K562 (cell line): ENCODE data around the gene ZNF460. TPM values are rescaled to one million over a fixed set of nuclear protein-coding genes. Genes with fewer than 3 reads are reported as not detected.

Source experiments
- FOXJ3 ChIP-seq: sonication (generic); formaldehyde crosslinking; IDR thresholded peaks from 2 replicates; pipeline ENCODE4 v1.4.0; 2020; ENCODE audit warnings: mild to moderate bottlenecking, missing genetic modification reagents
- GABPB1 ChIP-seq: sonication (generic); formaldehyde crosslinking; IDR thresholded peaks from 2 replicates; pipeline ENCODE4 v1.8.0; 2022; ENCODE audit warnings: mild to moderate bottlenecking, missing genetic modification reagents
- GATAD2B ChIP-seq: fragments of 450-650 bp; IDR thresholded peaks from 2 replicates; pipeline ENCODE4 v1.6.1; 2017; ENCODE audit warnings: mild to moderate bottlenecking, borderline replicate concordance
- HDAC8 ChIP-seq: fragments of 450-650 bp; IDR thresholded peaks from 2 replicates; pipeline ENCODE4 v1.6.1; 2016; ENCODE audit warnings: mild to moderate bottlenecking, missing genetic modification characterization, moderate library complexity, missing compliant biosample characterization
- HINFP ChIP-seq: fragments of 450-650 bp; conservative IDR thresholded peaks from 2 replicates; pipeline ENCODE4 v1.6.1; 2016; ENCODE audit warnings: missing genetic modification characterization, low read depth, mild to moderate bottlenecking, control low read depth, missing compliant biosample characterization
- HNRNPK ChIP-seq: fragments of 200-400 bp; formaldehyde crosslinking; IDR thresholded peaks from one replicate; pipeline ENCODE4 v1.6.1; 2018; ENCODE audit warnings: mild to moderate bottlenecking, low read depth, low read length; ENCODE audit not compliant: poor library complexity, severe bottlenecking
- HNRNPUL1 ChIP-seq: fragments of 200-400 bp; formaldehyde crosslinking; IDR thresholded peaks from 2 replicates; pipeline ENCODE4 v1.6.1; 2017; ENCODE audit warnings: low read length
- ID3 ChIP-seq, 2 experiments: fragments of 250-450 bp in 1 of 2; fragments of 450-650 bp in 1 of 2; sonication (Bioruptor Pico) in 1 of 2; IDR thresholded peaks; 2 replicates each; pipeline versions ENCODE4 v1.6.1 to v1.8.0; 2016 to 2021; ENCODE audit warnings: mild to moderate bottlenecking in 2 of 2, moderate library complexity in 2 of 2, missing compliant biosample characterization in 1 of 2, missing genetic modification characterization in 1 of 2
- JUND ChIP-seq, 2 experiments: IDR thresholded peaks; 2 replicates in 1 of 2; 3 replicates in 1 of 2; pipeline ENCODE4 v1.6.1; 2011; ENCODE audit warnings: borderline replicate concordance in 2 of 2, low read depth in 2 of 2, low read length in 2 of 2, improper control_type of control experiment in 1 of 2, missing biosample characterization in 1 of 2, missing genetic modification characterization in 1 of 2, missing genetic modification reagents in 1 of 2
- POLR3G ChIP-seq: IDR thresholded peaks from 2 replicates; pipeline ENCODE4 v1.6.1; 2011; ENCODE audit not compliant: insufficient read length, insufficient replicate concordance; ENCODE audit errors: extremely low read depth
- PRDM10 ChIP-seq: fragments of 450-650 bp; IDR thresholded peaks from 2 replicates; pipeline ENCODE4 v1.6.1; 2018; ENCODE audit not compliant: partially characterized antibody
- SMARCC2 ChIP-seq: fragments of 450-650 bp; IDR thresholded peaks from 2 replicates; pipeline ENCODE4 v1.6.1; 2017; ENCODE audit warnings: antibody characterized with exemption, moderate library complexity, mild to moderate bottlenecking, low read depth
- SPI1 ChIP-seq: IDR thresholded peaks from 2 replicates; pipeline ENCODE4 v1.6.1; 2011; ENCODE audit warnings: low read depth, low read length, control low read depth, borderline replicate concordance
- XRCC5 ChIP-seq: fragments of 200-400 bp; formaldehyde crosslinking; IDR thresholded peaks from 2 replicates; pipeline ENCODE4 v1.6.1; 2017; ENCODE audit warnings: low read depth, mild to moderate bottlenecking, low read length
- ZHX1 ChIP-seq: fragments of 150-350 bp; conservative IDR thresholded peaks from 2 replicates; pipeline ENCODE4 v1.6.1; 2014; ENCODE audit warnings: low read length
- ZNF436 ChIP-seq: fragments of 250-450, 450-650 bp; sonication (Bioruptor Pico); formaldehyde crosslinking; IDR thresholded peaks from 2 replicates; pipeline ENCODE4 v1.7.0; 2020; ENCODE audit warnings: mild to moderate bottlenecking
- ZNF551 ChIP-seq: fragments of 250-450 bp; sonication (Bioruptor Pico); IDR thresholded peaks from 2 replicates; pipeline ENCODE4 v1.5.0; 2021; ENCODE audit warnings: mild to moderate bottlenecking, moderate library complexity
- ZNF668 ChIP-seq: fragments of 250-450 bp; sonication (Bioruptor Pico); IDR thresholded peaks from 2 replicates; pipeline ENCODE4 v1.8.0; 2022; ENCODE audit warnings: mild to moderate bottlenecking, inconsistent platforms
- polyA plus RNA-seq, 8 experiments: library from polyadenylated mRNA; depleted of rRNA in 4 of 8; stranded (reverse) in 5 of 8; unstranded in 3 of 8; fragments of >200 nt; fragmentation: Nextera tagmentation in 2 of 8; fragmentation: Illumina TruSeq in 1 of 8; extraction: Ambion mirVana in 2 of 8; extraction: Trizol in 1 of 8; gene quantifications; 2 replicates each; pipeline versions ENCODE4 v1.2.1 to v1.2.3, GENCODE V29; 2011 to 2014; ENCODE audit warnings: inconsistent platforms in 1 of 8, missing spikeins in 1 of 8
- total RNA-seq, 7 experiments: library from RNA; depleted of rRNA in 6 of 7; stranded (reverse); fragments of >200 nt in 6 of 7; fragmentation: Illumina TruSeq in 2 of 7; extraction: Trizol in 2 of 7; gene quantifications; 2 replicates each; pipeline versions ENCODE4 v1.2.1 to v1.2.3, GENCODE V29; 2011 to 2021; ENCODE audit warnings: low replicate concordance in 1 of 7

Gene ZNF460
- total and polyA plus RNA-seq, 9 of the 15 experiments (the other 6 are each of a cell fraction or from before 2014, with no cell fraction given): 0.45 to 36.2 (median 16.6) TPM

GRCh38 chr19:57280165-57280961 lies at the start of gene ZNF460 (continued):
- no peak for TF ChIP-seq HNRNPK
- TF ChIP-seq ZNF436 (CRISPR knock-in tag): no peak
- TF ChIP-seq SPI1: peak; percentile 87
- no peak for TF ChIP-seq GATAD2B
- no peak; the same call in 1 of the 2 replicates for TF ChIP-seq XRCC5
- TF ChIP-seq ID3 (CRISPR knock-in tag; IDR thresholded peaks at IDR 0.05): no peak
- no peak; the same call in none of the 2 replicates for TF ChIP-seq ID3 (tag; IDR thresholded peaks at IDR 0.05)
- no peak for TF ChIP-seq POLR3G
- TF ChIP-seq HINFP (tag): no peak
- no peak for TF ChIP-seq HNRNPUL1
- no peak for TF ChIP-seq PRDM10
- TF ChIP-seq ZNF551 (CRISPR knock-in tag): no peak
- no peak for TF ChIP-seq FOXJ3 (CRISPR knock-in tag)
- peak; percentile 93 for TF ChIP-seq JUND (IDR thresholded peaks at IDR 0.05; ENCODE audit: borderline replicate concordance, low read depth, low read length)
- peak; percentile 64; the same call in 2 of the 3 replicates for TF ChIP-seq JUND (tag; IDR thresholded peaks at IDR 0.05; ENCODE audit: borderline replicate concordance, low read depth, low read length)
- peak; percentile 98 for TF ChIP-seq GABPB1 (CRISPR knock-in tag)
- no peak for TF ChIP-seq HDAC8
- no peak for TF ChIP-seq ZHX1
- no peak for TF ChIP-seq SMARCC2
- no peak for TF ChIP-seq ZNF668 (CRISPR knock-in tag)
